Fibroblast of pulmonary artery (primary cell): ENCODE measurements around the gene PRAMEF12.

Experiments
- DNase-seq: peaks from one replicate; pipeline ENCODE4 v3.0.0-alpha.2; 2010; ENCODE audit warnings: low read depth
- H3K4me3 ChIP-seq: replicated peaks from 2 replicates; pipeline ENCODE4 v1.5.1; 2011; ENCODE audit warnings: low read depth, mild to moderate bottlenecking, control low read depth, low read length, moderate library complexity
- CTCF ChIP-seq: IDR thresholded peaks from 2 replicates; pipeline ENCODE4 v1.5.1; 2011; ENCODE audit warnings: mild to moderate bottlenecking, control low read depth, low read length, inconsistent platforms; ENCODE audit errors: missing control alignments

Gene PRAMEF12

GRCh38 chr1:12757836-12758235 lies 15.7 kb upstream of the PRAMEF12 start:
- no peak for TF ChIP-seq CTCF
- DNase-seq = no peak
- H3K4me3 ChIP-seq = no peak overlapping the region

- no peak overlapping the region for H3K4me3 ChIP-seq
- TF ChIP-seq CTCF = no peak
- DNase-seq = no peak
Observed at GRCh38 chr1:12760256-12760795, 13.2 kb upstream of the PRAMEF12 start.

GRCh38 chr1:12761781-12762180 lies 11.8 kb upstream of the PRAMEF12 start:
- no peak for DNase-seq
- no peak overlapping the region for H3K4me3 ChIP-seq
- no peak for TF ChIP-seq CTCF

GRCh38 chr1:12762766-12763165 lies 10.8 kb upstream of the PRAMEF12 start:
- no peak overlapping the region for H3K4me3 ChIP-seq
- TF ChIP-seq CTCF = no peak
- DNase-seq = no peak

- no peak for DNase-seq
- no peak for TF ChIP-seq CTCF
- no peak overlapping the region for H3K4me3 ChIP-seq
Observed at GRCh38 chr1:12763479-12763878, 10.1 kb upstream of the PRAMEF12 start.

GRCh38 chr1:12764016-12764415 lies 9.5 kb upstream of the PRAMEF12 start:
- H3K4me3 ChIP-seq = no peak overlapping the region
- no peak for DNase-seq
- no peak for TF ChIP-seq CTCF

- no peak for TF ChIP-seq CTCF
- no peak overlapping the region for H3K4me3 ChIP-seq
Observed at GRCh38 chr1:12769031-12769430, 4.5 kb upstream of the PRAMEF12 start.

More at GRCh38 chr1:12769031-12769430, 4.5 kb upstream of the PRAMEF12 start:
- DNase-seq = no peak
